IPS-18a (cell line): Measurements from ENCODE around the gene DEFB118.
"Not testable (repeated sequence)": the region's sequence is repeated elsewhere in the genome, so short reads cannot be mapped to it uniquely, and the experiment has no call there.

Experiments
- H3K27ac ChIP-seq: one replicate; pipeline ENCODE4 v1.5.1; 2013; ENCODE audit warnings: low read length
- H3K27me3 ChIP-seq: one replicate; pipeline ENCODE4 v1.6.1; 2013; ENCODE audit warnings: mild to moderate bottlenecking, low read length; ENCODE audit not compliant: control insufficient read depth, insufficient read depth
- H3K36me3 ChIP-seq: one replicate; pipeline ENCODE4 v1.6.1; 2013; ENCODE audit warnings: low read depth, low read length; ENCODE audit not compliant: control insufficient read depth
- H3K4me1 ChIP-seq: one replicate; pipeline ENCODE4 v1.6.1; 2013; ENCODE audit warnings: low read depth, low read length; ENCODE audit not compliant: control insufficient read depth
- H3K4me3 ChIP-seq: one replicate; pipeline ENCODE4 v1.5.1; 2013; ENCODE audit warnings: low read length
- H3K9ac ChIP-seq: one replicate; pipeline ENCODE4 v1.6.1; 2013; ENCODE audit warnings: mild to moderate bottlenecking, low read length, moderate library complexity
- H3K9me3 ChIP-seq: one replicate; pipeline ENCODE4 v1.6.1; 2013; ENCODE audit warnings: low read depth, low read length; ENCODE audit not compliant: control insufficient read depth

Gene DEFB118, protein sequence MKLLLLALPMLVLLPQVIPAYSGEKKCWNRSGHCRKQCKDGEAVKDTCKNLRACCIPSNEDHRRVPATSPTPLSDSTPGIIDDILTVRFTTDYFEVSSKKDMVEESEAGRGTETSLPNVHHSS

GRCh38 chr20:31368301-31368700 lies at the start of gene DEFB118:
TSS of gene DEFB118 (plus strand) at chr20:31368601. CDS start at chr20:31368651, 50 bp downstream.
- H3K9ac ChIP-seq = no peak within 1 kb of the TSS
- H3K36me3 ChIP-seq = no peaks in the 10 kb centered on the region
- no peaks in the 10 kb centered on the region for H3K4me1 ChIP-seq
- H3K27ac ChIP-seq = no peak within 1 kb of the TSS
- H3K4me3 ChIP-seq = no peak within 1 kb of the TSS
- no peaks in the 10 kb centered on the region for H3K27me3 ChIP-seq
- H3K9me3 ChIP-seq = peaks cover 43% of the 10 kb centered on the region

- Histone ChIP-seq H3K4me3 (no peak overlapping the region), H3K4me1 (no peaks in the 10 kb centered on the region), H3K27me3 (no peaks in the 10 kb centered on the region), H3K27ac (no peak overlapping the region), H3K9ac (no peak overlapping the region), H3K9me3 (peaks cover 69% of the 10 kb centered on the region), H3K36me3 (no peaks in the 10 kb centered on the region)
These were observed 45.9 kb upstream of the DEFB118 start for GRCh38 chr20:31322504-31322903.

- Histone ChIP-seq H3K27ac (no peak overlapping the region), H3K4me3 (no peak overlapping the region), H3K9me3 (peaks cover 54% of the 10 kb centered on the region), H3K9ac (no peak overlapping the region), H3K27me3 (no peaks in the 10 kb centered on the region), H3K4me1 (no peaks in the 10 kb centered on the region), H3K36me3 (no peaks in the 10 kb centered on the region)
These were observed 37.5 kb upstream of the DEFB118 start for GRCh38 chr20:31330893-31331292.

- no peaks in the 10 kb centered on the region for H3K27me3 ChIP-seq
- H3K4me3 ChIP-seq = no peak overlapping the region
- no peak overlapping the region for H3K9ac ChIP-seq
- peaks cover 46% of the 10 kb centered on the region for H3K9me3 ChIP-seq
- H3K36me3 ChIP-seq = no peaks in the 10 kb centered on the region
- no peaks in the 10 kb centered on the region for H3K4me1 ChIP-seq
- H3K27ac ChIP-seq = no peak overlapping the region
These were observed 26.9 kb upstream of the DEFB118 start for GRCh38 chr20:31341470-31341869.

- H3K4me3 ChIP-seq = no peak overlapping the region
- H3K27me3 ChIP-seq = no peaks in the 10 kb centered on the region
- no peaks in the 10 kb centered on the region for H3K36me3 ChIP-seq
- H3K4me1 ChIP-seq = no peaks in the 10 kb centered on the region
- peaks cover 60% of the 10 kb centered on the region for H3K9me3 ChIP-seq
- H3K9ac ChIP-seq = no peak overlapping the region
- H3K27ac ChIP-seq = no peak overlapping the region
These were observed 12.4 kb upstream of the DEFB118 start for GRCh38 chr20:31355981-31356380.

DNA sequence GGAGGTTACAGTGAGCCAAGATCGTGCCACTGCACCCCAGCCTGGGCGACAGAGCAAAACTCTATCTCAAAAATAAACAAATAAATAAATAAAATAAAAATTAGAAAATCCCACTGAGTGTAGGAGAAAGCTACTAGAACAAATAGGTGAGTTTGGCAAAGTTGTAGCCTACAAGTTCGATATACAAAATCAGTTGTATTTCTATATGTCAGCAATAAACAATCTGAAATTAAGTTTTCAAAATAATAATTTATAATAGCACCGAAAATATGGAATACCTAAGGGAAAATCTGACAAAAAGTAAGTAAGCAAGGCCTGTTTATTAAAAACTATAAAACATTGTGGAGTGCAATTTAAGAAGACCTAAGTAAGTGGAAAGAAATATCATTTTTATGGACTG lies 5.1 kb upstream of the DEFB118 start:
- H3K9ac ChIP-seq = no peak overlapping the region
- H3K27me3 ChIP-seq = no peaks in the 10 kb centered on the region
- no peaks in the 10 kb centered on the region for H3K4me1 ChIP-seq
- peaks cover 51% of the 10 kb centered on the region for H3K9me3 ChIP-seq
- H3K4me3 ChIP-seq = no peak overlapping the region
- no peaks in the 10 kb centered on the region for H3K36me3 ChIP-seq
- H3K27ac ChIP-seq = no peak overlapping the region

- not testable (repeated sequence) for H3K9ac ChIP-seq, H3K4me3 ChIP-seq, H3K27me3 ChIP-seq, H3K36me3 ChIP-seq, H3K4me1 ChIP-seq, H3K27ac ChIP-seq
- peaks cover 46% of the 10 kb centered on the region for H3K9me3 ChIP-seq
These were observed 4.1 kb upstream of the DEFB118 start for GRCh38 chr20:31364272-31364671.

DNA sequence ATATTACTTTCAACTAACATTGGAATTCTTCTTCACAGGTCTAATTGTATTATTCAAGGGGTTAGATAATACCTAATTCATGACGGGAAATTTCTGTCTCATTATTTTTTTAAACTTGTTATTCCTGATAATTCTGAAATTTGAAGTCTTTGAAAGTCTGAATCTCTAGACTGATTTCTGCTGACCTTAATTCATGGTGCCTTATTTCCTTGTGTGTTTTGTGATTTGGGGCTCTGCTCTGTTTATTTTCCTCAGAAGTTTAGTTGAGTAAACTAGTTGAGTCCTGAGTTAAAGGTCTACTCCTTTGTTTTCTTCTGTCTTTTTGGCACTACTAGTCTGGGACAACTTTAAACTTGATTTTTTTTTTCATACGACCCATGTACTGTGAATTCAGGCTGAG lies 5.9 kb downstream of the DEFB118 start:
- Histone ChIP-seq H3K9me3 (peaks cover 48% of the 10 kb centered on the region), H3K4me1 (no peaks in the 10 kb centered on the region), H3K36me3 (no peaks in the 10 kb centered on the region), H3K4me3 (no peak overlapping the region), H3K9ac (no peak overlapping the region), H3K27me3 (no peaks in the 10 kb centered on the region), H3K27ac (no peak overlapping the region)

GRCh38 chr20:31390490-31390889 lies 22.1 kb downstream of the DEFB118 start, which contains the start of gene DEFB119:
TSS of gene DEFB119 (minus strand) at chr20:31390590. CDS start at chr20:31390483, 107 bp downstream.
- H3K36me3 ChIP-seq = no peaks in the 10 kb centered on the region
- H3K9me3 ChIP-seq = peaks cover 47% of the 10 kb centered on the region
- H3K4me3 ChIP-seq = no peak within 1 kb of the TSS
- H3K4me1 ChIP-seq = no peaks in the 10 kb centered on the region
- no peak within 1 kb of the TSS for H3K27ac ChIP-seq
- H3K9ac ChIP-seq = no peak within 1 kb of the TSS
- H3K27me3 ChIP-seq = no peaks in the 10 kb centered on the region

GRCh38 chr20:31392836-31393235 lies 24.4 kb downstream of the DEFB118 start:
- no peaks in the 10 kb centered on the region for H3K27me3 ChIP-seq
- H3K9me3 ChIP-seq = peaks cover 52% of the 10 kb centered on the region
- no peak overlapping the region for H3K27ac ChIP-seq
- no peaks in the 10 kb centered on the region for H3K4me1 ChIP-seq
- no peaks in the 10 kb centered on the region for H3K36me3 ChIP-seq
- no peak overlapping the region for H3K9ac ChIP-seq
- no peak overlapping the region for H3K4me3 ChIP-seq

GRCh38 chr20:31394900-31395299 lies 26.5 kb downstream of the DEFB118 start:
- Histone ChIP-seq H3K27me3 (no peaks in the 10 kb centered on the region), H3K36me3 (no peaks in the 10 kb centered on the region), H3K9ac (no peak overlapping the region), H3K9me3 (peaks cover 48% of the 10 kb centered on the region), H3K27ac (no peak overlapping the region), H3K4me3 (no peak overlapping the region), H3K4me1 (no peaks in the 10 kb centered on the region)

DNA sequence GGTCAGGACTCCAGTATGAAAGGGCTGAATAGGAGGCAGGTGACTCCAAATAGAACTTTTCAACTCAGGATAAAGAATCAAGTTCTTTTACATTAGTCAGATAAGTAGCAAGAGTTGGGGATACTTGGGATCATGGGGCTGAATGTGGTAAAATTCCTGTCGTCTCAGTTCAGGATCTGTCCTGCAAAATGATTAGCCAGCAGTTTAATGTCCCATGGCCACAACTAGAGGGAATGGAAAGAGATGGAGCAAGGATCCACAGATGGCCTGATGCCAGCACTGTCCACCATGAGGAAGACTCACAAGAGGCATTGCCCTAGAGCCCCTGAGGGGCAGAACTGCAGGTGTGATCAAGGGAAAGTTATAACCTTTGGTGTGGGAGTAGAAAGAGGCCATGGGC lies 35.5 kb downstream of the DEFB118 start:
- H3K9me3 ChIP-seq = peaks cover 68% of the 10 kb centered on the region

More for the DNA sequence above, 35.5 kb downstream of the DEFB118 start:
- Histone ChIP-seq H3K27me3 (no peaks in the 10 kb centered on the region), H3K9ac (no peak overlapping the region), H3K27ac (no peak overlapping the region), H3K4me1 (no peaks in the 10 kb centered on the region), H3K36me3 (no peaks in the 10 kb centered on the region), H3K4me3 (no peak overlapping the region)
